Stimulated activated CD4-positive, alpha-beta T cell treated with anti-CD3 and anti-CD28 coated beads, Interleukin-2, amount 100 ng/mL, for 48 hours (primary cell): ENCODE data around the gene MCCC2.
"Not testable (repeated sequence)": the region's sequence is repeated elsewhere in the genome, so short reads cannot be mapped to it uniquely, and the experiment has no call there.

Experiments
- DNase-seq, 2 donors: peaks; one replicate each; pipeline ENCODE4 v3.0.0-alpha.2; 2020

MCCC2 gene

DNA sequence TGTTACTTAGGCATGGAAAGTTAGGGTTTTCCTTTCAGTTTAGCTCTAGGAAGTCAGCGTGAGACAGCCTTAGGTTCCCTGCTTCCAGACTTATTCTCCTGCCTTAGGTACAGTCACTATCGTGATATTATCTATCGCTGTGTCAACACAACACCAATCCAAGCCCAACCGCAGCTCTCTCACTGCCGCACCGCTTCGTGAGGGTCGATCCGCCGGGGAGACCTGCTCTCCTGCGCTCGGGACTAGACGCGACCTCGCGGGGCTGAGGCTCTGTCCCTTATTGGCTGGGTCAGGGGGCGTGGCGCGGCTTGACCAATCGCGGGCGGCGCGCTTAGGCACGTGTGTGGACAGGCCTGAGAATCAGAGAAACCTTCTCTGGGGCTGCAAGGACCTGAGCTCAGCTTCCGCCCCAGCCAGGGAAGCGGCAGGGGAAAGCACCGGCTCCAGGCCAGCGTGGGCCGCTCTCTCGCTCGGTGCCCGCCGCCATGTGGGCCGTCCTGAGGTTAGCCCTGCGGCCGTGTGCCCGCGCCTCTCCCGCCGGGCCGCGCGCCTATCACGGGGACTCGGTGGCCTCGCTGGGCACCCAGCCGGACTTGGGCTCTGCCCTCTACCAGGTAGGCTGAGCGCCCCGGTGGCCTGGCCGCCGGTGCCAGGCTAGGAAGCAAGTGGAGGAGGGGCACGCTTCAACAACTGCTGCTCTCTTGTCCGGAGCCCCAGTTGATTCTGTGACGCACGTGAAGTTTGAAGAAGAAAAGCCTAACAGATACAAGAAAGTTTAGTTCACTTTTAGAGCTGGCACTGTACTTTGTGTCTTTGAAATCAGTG is at the start of gene MCCC2:
TSS of gene MCCC2 (plus strand) at position 400 of the 825 bp plus-strand sequence. CDS start at position 486, 86 bp downstream.
- DNase-seq: peak; percentile 94 to 97

DNA sequence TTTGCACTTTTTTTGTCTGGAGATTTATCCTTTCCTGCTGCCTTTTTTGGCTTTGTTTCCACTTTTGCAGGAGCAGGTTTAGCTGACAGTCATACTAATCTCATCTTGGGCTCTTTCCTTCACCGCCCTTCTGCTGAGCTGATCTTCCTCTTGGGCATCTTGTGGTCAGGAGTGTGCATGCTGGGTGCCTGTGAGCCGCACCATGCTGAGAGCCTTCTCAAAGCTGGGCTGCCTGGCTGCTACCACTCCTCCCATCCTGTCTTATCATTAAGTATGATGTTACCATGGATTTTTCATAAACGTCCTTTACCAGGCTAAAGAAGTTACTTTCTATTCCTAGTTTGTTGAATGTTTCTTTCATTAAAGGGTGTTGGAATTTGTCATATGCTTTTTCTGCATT is 49.5 kb upstream of the MCCC2 start:
- no peak for DNase-seq

DNA sequence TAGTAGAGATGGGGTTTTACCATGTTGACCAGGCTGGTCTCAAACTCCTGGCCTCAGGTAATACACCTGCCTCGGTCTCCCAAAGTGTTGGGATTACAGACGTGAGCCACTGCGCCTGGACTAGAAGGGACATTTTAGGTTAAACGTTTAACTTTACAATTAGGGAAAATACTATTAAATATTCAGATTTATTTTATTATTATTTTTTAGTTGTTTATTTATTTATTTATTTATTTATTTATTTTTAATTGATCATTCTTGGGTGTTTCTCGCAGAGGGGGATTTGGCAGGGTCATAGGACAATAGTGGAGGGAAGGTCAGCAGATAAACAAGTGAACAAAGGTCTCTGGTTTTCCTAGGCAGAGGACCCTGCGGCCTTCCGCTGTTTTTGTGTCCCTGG is 36.3 kb upstream of the MCCC2 start:
- not testable (repeated sequence) for DNase-seq

DNA sequence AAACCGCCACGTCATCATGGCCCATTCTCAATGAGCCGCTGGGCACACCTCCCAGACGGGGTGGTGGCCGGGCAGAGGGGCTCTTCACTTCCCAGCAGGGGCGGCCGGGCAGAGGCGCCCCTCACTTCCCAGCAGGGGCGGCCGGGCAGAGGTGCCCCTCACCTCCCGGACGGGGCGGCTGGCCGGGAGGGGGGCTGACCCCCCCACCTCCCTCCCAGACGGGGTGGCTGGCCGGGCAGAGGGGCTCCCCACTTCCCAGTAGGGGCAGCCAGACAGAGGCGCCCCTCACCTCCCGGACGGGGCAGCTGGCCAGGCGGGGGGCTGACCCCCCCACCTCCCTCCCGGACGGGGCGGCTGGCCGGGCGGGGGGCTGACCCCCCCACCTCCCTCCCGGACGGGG is 35.6 kb upstream of the MCCC2 start:
- DNase-seq: not testable (repeated sequence)

DNA sequence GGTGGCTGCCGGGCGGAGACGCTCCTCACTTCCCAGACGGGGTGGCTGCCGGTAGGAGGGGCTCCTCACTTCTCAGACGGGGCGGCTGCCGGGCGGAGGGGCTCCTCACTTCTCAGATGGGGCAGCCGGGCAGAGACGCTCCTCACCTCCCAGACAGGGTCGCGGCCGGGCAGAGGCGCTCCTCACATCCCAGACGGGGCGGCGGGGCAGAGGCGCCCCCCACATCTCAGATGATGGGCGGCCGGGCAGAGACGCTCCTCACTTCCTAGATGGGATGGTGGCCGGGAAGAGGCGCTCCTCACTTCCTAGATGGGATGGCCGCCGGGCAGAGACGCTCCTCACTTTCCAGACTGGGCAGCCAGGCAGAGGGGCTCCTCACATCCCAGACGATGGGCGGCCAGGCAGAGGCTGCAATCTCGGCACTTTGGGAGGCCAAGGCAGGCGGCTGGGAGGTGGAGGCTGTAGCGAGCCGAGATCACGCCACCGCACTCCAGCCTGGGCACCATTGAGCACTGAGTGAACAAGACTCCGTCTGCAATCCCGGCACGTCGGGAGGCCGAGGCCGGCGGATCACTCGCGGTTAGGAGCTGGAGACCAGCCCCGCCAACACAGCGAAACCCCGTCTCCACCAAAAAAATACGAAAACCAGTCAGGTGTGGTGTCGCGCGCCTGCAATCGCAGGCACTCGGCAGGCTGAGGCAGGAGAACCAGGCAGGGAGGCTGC is 35.0 kb upstream of the MCCC2 start:
- not testable (repeated sequence) for DNase-seq

DNA sequence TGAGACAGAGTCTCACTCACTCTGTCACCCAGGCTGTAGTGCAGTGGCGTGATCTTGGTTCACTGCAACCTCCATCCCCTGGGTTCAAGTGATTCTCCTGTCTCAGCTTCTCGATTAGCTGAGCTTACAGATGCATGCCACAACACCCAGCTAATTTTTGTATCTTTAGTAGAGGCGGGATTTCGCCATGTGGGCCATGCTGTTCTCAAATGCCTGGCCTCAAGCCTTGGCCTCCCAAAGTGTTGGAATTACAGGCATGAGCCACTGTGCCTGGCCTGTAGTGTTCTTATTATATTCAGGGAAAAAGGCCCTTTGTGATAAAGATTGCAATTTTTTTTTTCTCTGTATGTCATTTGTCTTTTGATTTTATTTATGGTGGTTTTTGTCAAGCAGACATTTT is 24.0 kb upstream of the MCCC2 start:
- DNase-seq: no peak

DNA sequence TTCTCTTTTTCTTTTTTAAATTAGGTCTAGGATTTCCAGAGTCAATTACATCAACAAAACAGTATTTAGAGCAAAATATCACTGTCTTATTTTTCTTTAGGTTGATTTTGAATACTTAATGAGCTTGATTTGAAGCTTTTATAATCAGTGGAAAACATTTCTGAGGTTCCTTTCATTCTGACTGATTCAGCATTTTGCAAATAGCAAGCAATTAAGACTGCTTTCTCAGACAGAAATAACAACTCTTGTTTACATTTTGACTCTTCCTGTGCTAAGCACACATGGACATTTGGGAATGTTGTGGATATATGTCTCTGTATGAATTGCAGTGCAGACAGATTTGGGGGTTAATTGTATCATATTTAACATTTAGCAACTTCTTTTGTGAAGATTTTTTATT is 22.2 kb upstream of the MCCC2 start:
- DNase-seq: no peak

DNA sequence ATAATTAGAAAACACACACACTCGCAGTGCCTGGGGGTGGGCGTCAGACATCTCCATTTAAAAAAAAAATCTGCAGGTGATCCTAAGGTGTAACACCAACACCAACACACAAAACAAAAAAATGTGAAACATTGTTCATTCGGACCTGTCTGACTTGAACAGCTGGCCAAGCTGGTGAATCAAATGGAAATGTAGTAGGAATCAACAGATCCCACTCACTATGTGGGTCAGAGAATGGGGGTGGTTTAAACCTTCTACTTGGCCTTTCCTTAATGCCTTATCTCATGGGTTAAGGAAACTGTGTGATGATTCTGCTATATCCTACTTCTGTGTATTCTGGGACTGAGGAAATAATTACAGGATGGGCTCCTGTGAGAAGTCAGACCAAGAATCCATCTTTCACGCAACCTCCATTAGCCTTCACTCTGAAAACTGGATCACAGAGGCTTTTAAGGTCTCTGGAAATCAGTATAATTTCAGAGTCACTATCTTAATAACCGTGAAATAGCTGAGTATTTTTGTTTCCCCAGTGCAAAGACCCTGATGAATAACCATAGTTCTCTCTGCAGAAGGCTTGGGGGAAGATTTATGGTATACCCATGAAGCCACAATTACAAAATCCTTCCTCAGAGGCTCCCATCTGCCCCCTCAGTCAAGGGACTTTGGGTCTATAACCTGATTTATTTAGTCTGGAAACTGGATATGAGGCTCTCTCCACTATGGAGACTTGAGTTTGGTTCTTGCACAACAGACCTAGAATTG is 17.2 kb upstream of the MCCC2 start:
- no peak for DNase-seq

DNA sequence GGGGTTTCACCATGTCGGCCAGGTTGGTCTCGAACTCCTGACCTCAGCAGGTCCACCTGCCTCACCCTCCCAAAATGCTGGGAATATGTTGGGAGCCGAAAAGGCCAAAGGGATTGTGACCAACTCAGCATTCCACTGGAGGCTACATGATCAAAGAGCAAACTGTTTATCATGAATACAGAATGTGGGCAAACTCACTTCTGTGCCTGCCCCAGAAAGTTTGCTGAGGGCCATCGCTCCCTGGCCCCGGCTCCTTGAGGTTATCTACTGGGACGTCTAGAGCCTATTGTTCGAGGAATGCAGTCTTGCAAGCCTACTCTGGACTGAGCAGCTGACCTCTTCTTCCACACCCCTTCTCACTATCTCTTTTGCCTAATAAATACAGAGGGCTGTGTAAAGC is 15.3 kb upstream of the MCCC2 start:
- DNase-seq: not testable (repeated sequence)

DNA sequence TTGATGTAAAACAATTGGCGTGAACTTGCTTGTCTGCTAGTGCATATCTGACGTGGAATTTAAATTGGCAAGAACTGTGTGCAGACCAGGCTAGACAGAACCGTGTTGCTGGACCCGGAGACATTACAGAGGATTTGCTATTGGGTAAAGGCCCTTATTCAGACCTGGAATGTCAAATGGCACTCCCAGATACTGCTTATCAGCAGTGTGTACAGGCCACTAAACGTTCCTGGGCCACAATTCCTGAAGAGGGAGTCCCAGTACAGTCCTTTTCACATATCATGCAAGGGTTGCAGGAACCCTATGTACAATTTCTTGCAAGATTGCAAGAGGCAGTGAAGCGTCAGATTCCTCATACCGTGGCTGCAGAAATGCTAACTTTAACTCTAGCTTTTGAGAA is 13.5 kb upstream of the MCCC2 start:
- no peak for DNase-seq

DNA sequence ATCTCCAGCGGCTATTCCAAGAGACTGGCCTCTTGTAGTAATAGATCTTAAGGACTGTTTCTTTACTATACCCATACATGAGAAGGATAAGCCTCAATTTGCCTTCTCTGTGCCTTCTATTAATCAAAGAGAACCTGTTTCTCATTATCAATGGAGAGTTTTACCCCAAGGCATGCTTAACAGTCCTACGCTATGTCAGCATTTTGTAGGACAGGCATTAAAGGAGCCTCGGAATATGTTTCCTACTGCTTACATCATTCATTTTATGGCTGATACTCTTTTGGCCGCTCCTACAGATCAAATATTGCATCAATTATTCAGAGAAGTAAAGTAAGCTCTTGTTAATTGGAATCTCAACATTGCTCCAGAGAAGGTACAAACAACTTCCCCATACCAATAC is 11.6 kb upstream of the MCCC2 start:
- not testable (repeated sequence) for DNase-seq

DNA sequence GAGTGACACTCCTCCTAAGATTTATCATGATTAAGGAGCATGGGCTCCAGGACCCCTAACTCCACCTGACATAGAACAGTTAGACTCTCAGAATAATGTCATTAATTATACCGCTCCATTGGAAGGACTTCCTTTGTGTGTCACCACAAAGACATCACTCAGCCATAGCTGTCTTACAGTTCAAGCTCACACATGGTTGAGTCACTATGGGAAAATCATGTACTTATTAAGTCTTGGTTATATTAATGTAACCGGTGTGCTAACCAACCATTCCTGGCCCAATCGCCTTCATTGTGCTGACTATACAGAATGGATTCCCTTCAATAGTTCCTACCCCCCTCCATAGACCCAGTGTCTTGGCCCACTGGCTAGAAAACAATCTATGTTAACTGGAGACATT is 10.9 kb upstream of the MCCC2 start:
- DNase-seq: no peak

DNA sequence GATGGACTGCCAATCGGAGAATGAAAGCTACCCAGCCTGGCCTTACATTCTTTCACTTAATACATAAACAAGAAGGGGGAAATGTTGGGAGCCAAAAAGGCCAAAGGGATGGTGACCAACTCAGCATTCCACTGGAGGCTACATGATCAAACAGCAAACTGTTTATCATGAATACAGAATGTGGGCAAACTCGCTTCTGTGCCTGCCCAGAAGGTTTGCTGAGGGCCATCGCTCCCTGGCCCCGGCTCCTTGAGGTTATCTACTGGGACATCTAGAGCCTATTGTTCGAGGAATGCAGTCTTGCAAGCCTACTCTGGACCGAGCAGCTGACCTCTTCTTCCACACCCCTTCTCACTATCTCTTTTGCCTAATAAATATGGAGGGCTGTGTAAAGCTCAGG is 9.3 kb upstream of the MCCC2 start:
- not testable (repeated sequence) for DNase-seq

DNA sequence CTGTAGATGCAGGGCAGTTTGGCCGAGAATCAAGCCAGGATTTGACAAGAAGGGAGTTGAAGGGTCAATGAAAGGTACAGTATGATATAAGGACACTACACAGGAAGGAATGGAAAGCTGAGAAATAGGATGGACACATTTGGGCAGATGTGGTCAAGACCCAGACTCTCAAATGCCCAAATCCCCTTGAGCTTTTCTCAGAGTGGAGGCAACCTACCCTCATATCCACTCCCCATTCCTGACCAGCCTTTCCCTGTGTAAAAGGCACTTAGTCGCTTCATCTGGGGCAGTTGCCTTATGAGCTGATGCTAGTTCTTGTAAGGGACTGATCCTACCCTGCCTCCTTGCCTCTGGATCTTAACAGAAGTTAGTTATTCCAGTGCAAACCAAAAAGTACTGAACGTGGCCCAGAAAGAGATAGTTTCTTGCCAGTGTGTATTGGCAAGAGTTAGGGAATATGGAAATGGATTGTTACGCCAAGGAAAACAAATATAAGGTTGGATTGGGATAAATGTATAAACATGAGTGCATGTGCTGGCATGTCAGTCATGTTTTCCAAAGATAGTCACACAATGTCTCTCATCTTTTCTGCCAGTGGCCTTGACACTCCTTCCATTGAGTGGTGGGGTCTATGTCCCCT is 4.1 kb upstream of the MCCC2 start:
- DNase-seq: no peak

DNA sequence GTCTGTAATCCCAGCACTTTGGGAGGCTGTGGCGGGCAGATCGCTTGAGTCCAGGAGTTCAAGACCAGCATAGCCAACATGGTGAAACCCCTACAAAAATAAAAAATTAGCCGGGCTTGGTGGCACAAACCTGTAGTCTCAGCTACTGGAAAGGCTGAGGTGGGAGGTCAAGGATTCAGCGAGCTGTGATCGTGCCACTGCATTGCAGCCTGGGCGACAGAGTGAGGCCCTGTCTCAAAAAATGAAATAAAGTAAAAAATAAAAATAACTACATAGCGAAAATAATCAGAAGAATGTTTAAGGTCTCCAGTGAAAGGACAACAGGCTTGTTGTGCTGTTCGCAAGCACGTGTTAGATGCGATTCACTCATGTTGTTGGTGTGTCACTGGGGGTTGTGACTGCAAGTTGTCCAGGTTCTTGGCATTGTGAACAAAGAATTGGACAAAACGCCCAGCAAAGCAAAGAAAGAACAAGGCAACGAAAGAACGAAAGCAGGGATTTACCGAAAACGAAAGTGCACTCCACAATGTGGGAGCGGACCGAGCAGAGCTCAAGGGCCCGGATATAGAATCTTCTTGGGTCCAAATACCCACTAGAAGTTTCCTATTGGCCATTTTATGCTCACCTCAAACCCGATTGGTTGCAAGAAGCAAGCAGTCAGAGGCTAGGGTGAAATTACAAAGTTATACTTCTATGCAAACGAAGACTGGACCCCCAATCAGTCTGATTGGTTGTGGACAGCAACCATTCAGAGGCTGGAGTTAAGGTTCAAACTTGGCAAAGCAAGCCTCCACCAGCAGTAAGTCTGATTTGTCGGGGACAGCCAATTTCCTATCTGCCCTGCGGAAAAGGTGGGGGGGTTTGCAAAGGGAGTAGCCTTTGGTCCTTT is 844 bp upstream of the MCCC2 start:
- no peak for DNase-seq

DNA sequence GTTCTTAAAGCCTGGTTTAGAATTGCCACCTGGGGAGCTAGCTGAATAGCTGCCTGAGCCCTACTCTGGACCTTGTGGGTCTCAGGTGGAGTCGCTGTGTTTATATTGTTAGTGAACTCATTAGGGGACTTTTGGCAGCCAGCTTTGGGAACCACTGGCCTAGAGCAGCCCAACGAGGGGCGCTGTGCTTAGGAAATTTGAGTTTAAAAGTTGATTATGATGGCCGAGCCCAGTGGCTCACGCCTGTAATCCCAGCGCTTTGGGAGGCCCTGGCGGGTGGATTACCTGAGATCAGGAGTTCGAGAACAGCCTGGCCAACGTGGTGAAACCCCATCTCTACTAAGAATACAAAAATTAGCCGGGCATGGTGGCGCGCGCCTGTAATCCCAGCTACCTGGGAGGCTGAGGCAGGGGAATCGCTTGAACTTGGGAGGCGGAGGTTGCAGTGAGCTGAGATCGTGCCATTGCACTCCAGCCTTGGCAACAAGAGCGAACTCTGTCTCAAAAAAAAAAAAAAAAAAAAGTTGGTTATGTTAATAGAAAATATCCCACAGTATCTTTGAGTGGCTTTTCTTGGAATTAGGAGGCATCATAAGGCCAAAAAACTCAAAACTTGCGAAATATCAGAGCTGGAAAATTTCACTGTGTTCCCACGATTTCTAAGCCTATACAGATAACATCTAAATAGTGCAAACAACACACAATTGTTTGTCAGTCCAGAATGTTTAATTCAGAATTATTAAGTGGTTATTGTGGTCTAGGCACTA is 809 bp downstream of the MCCC2 start:
- DNase-seq: peak in 1 of 2 donors; percentile 6

DNA sequence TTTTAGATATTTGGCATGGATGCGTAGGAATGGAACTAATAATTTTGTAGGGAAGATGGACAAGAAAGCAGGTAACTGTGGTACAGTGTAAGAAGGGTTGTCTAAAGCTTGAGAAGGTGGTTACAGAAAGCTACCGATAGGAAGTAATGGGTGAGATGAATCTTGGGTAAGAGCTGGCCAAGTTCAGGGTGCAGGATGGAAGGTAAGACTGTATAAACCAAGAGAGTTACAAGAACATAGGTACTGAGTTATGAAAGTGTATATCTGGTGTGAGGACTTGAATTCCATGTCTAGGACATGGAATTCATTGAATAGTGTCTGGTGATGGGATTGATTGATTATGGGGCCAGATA is 1.4 kb downstream of the MCCC2 start:
- DNase-seq: no peak

DNA sequence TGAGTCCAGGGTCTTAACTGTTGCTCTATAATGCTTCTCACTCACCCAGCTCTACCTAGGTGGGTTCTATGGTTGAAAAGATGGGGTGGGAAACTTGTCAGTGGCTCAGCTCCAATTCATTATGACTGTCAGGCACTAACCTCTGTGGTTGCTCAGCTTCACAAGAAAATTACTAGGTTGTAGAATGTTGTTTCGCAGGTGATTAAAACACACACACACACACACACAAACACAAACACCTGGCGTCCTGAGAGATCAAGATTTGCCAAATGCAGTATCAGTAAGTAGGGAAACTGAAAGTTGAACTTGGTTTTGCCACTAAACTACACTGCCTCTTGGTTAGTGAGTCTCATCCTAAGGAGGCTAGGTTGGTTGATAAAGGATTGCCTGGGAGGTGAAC is 2.8 kb downstream of the MCCC2 start:
- no peak for DNase-seq

DNA sequence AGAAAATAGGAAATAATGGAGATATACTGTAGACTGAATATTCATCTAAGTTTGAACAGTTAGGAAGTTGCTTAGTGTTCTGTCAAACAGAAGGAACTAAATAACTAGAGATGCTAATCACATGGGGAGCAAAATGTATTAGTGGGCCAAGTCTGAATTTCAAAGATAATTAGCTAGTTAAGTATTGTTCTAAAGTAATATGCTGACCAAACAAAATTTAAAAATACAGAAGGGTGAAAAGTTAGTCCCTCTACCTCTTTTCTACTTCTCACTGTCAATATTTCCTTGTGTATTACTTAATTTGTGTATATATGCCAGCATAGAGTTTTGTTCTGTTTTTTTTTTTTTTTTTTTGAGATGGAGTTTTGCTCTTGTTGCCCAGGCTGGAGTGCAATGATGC is 4.0 kb downstream of the MCCC2 start:
- DNase-seq: no peak

DNA sequence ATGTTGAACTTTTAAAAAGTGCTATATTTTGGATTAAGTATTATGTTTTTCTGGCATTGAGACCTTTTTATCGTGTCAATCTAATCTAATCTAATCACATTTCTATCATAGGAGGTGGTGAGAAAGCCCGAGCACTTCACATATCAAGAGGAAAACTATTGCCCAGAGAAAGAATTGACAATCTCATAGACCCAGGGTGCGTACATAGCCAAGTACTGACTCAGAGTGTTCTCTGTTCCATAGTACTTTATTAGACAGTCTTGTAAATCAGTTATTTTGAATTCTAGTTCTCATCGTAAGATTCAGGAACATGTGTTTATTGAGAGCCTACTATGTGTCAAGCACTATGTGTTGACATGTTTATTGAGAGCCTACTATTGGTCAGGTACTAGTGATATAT is 9.0 kb downstream of the MCCC2 start:
- no peak for DNase-seq

DNA sequence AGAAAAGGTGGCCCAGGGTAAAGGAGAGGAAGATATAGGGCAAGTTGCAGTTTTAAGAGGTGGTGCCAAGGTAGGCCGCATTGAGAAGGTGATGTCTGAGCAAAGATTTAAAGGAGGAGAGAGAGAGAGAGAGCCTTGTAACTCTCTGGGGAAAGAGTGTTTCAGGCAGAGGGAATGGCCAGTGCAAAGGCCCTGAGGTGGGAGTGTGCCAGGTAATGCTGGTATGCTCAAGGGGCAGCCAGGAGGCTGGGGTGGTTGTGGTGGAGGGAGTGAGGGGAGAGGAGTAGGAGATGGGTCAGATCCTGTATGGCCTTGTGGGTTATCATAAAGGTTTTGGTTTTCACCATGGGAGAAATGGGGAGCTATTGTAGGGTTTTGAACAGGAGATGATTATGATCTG is 9.9 kb downstream of the MCCC2 start:
- DNase-seq: no peak
